ENCODE measurements around the gene KCNQ1. TPM values are rescaled to one million over a fixed set of nuclear protein-coding genes. Genes with fewer than 3 reads are reported as not detected.
A peak's percentile ranks its signal among the peaks of the same experiment; 100 is the strongest.

The KCNQ1 gene
- total RNA-seq, 4 donors from 2014 or later: 5.6 to 46.8 (median 24.6) TPM

GRCh38 chr11:2780850-2781407, 336.1 kb downstream of the KCNQ1 start:
- DNase-seq: peak; percentile 2
- WGBS, 2 donors (ENCODE audit: low coverage in 1 of 2): 74% methylated on average over 9 of the region's 9 CpGs; no CpG with 5 or more reads in 1 of the 2 donors
- Histone ChIP-seq H3K36me3 (no peaks in the 10 kb centered on the region), H3K27ac (no peak overlapping the region), H3K9me3 (no peaks in the 10 kb centered on the region), H3K27me3 (no peaks in the 10 kb centered on the region), H3K4me3 (no peak overlapping the region), H3K4me1 (peaks cover 16 to 34% (median 27%) of the 10 kb centered on the region in 4 donors)
- in situ Hi-C loops (cut with MboI; ENCODE audit: low pct_ligation_motif_present in 1 of 4, low pct_unique_long_range_greater_than_20kb in 1 of 4, low sequenced_read_pairs in 3 of 4) (no loop called here), intact Hi-C loops (cut with DNase I; ENCODE audit: low total_unique reads) (no loop called here)
- TF ChIP-seq POLR2AphosphoS5 (IDR thresholded peaks at IDR 0.05) (no peak), EP300 (IDR thresholded peaks at IDR 0.05; ENCODE audit: low read depth) (no peak), POLR2A (IDR thresholded peaks at IDR 0.05) (no peak)
- TF ChIP-seq, protein P1, sequence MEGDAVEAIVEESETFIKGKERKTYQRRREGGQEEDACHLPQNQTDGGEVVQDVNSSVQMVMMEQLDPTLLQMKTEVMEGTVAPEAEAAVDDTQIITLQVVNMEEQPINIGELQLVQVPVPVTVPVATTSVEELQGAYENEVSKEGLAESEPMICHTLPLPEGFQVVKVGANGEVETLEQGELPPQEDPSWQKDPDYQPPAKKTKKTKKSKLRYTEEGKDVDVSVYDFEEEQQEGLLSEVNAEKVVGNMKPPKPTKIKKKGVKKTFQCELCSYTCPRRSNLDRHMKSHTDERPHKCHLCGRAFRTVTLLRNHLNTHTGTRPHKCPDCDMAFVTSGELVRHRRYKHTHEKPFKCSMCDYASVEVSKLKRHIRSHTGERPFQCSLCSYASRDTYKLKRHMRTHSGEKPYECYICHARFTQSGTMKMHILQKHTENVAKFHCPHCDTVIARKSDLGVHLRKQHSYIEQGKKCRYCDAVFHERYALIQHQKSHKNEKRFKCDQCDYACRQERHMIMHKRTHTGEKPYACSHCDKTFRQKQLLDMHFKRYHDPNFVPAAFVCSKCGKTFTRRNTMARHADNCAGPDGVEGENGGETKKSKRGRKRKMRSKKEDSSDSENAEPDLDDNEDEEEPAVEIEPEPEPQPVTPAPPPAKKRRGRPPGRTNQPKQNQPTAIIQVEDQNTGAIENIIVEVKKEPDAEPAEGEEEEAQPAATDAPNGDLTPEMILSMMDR (IDR thresholded peaks at IDR 0.05): no peak

DNA sequence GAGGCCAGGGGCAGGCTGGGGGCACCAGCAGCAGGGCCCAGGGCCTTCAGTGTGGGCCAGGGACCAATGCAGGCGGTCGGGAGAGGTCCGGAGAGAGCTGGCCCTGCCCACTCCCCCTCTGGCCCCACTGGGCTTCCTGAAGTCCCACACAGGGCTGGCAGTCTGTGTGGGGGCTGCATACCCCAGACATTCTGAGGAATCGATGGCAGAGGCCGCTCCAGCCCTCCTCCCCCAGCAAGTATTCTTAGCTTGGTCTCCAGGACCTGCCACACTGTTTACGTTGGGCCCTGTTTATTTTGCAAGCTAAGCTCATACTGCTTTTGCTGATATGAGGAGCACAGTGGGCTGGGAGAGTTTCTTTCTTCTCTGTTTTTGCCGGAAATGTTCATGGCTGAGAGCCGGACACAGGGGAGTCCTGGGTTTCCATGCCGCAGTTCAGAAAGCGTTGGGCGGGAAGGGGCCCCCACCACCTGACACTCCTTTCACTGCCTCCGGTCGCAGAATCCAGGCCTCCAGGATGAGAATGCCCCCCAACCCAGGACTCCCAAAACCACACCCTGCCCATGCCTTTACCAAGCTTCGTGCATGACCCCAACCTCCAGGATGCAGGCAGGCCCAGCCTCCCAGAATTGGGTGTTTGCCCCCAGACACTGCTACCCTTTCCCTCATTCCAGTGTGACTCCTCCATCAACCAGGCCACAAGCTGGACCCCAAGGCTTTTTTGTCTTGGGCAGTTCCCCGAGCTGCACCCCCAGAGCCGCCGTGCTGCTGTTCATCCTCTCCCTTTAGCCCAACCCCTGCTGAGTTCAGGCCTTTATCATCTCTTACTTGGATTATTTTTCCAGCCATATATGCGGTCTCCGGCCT, 336.8 kb downstream of the KCNQ1 start:
- in situ Hi-C loops (cut with MboI; ENCODE audit: low pct_ligation_motif_present in 1 of 4, low pct_unique_long_range_greater_than_20kb in 1 of 4, low sequenced_read_pairs in 3 of 4) (no loop called here), intact Hi-C loops (cut with DNase I; ENCODE audit: low total_unique reads) (no loop called here)
- H3K4me1 ChIP-seq: peaks cover 16 to 34% (median 27%) of the 10 kb centered on the region in 4 donors
- no peak overlapping the region for H3K27ac ChIP-seq
- peak; percentile 7 for DNase-seq
- H3K27me3 ChIP-seq: no peaks in the 10 kb centered on the region
- TF ChIP-seq POLR2AphosphoS5 (IDR thresholded peaks at IDR 0.05) (no peak), POLR2A (IDR thresholded peaks at IDR 0.05) (no peak), EP300 (IDR thresholded peaks at IDR 0.05; ENCODE audit: low read depth) (no peak)
- TF ChIP-seq, protein P1 (IDR thresholded peaks at IDR 0.05): no peak
- 77 to 79% methylated on average over 8 to 17 of the region's 19 CpGs for WGBS, 2 donors (ENCODE audit: low coverage in 1 of 2)
- H3K9me3 ChIP-seq: no peaks in the 10 kb centered on the region
- H3K4me3 ChIP-seq: no peak overlapping the region
- no peaks in the 10 kb centered on the region for H3K36me3 ChIP-seq

DNA sequence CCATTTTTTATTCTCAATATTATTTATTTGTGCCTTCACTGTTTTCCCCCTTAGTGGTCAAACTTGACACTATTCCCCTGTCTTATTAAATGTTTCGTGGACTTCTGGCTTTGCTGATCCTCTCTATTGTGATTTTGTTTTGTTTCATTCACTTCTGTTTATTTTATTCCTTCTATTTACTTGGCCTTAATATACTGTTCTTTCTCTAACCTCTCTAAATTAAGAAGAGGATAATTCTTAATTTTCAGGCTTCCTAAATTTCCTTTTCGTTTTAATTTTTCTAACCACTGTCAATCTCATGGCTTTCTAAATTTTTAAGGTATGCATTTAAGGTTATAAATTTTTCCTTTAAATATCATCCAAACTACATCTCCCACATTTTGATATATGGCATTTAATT, 338.0 kb downstream of the KCNQ1 start:
- Histone ChIP-seq H3K4me1 (peaks cover 16 to 32% (median 23%) of the 10 kb centered on the region in 4 donors), H3K36me3 (no peaks in the 10 kb centered on the region), H3K9me3 (no peaks in the 10 kb centered on the region), H3K27ac (no peak overlapping the region), H3K4me3 (no peak overlapping the region), H3K27me3 (no peaks in the 10 kb centered on the region)
- intact Hi-C loops (cut with DNase I; ENCODE audit: low total_unique reads): no loop called here
- WGBS, 2 donors (ENCODE audit: low coverage in 1 of 2): 85 to 87% methylated on average over 2 of the region's 2 CpGs
- no peak for TF ChIP-seq POLR2A (IDR thresholded peaks at IDR 0.05)
- DNase-seq: no peak
- in situ Hi-C loops (cut with MboI; ENCODE audit: low pct_ligation_motif_present in 1 of 4, low pct_unique_long_range_greater_than_20kb in 1 of 4, low sequenced_read_pairs in 3 of 4): no loop called here

GRCh38 chr11:2783536-2784082, 338.8 kb downstream of the KCNQ1 start:
- no peak overlapping the region for H3K27ac ChIP-seq
- DNase-seq: no peak
- H3K27me3 ChIP-seq: no peaks in the 10 kb centered on the region
- intact Hi-C loops (cut with DNase I; ENCODE audit: low total_unique reads) (no loop called here), in situ Hi-C loops (cut with MboI; ENCODE audit: low pct_ligation_motif_present in 1 of 4, low pct_unique_long_range_greater_than_20kb in 1 of 4, low sequenced_read_pairs in 3 of 4) (no loop called here)
- H3K4me1 ChIP-seq: peaks cover 8 to 23% (median 15%) of the 10 kb centered on the region in 4 donors
- no peak for TF ChIP-seq POLR2AphosphoS5 (IDR thresholded peaks at IDR 0.05)
- no peak for TF ChIP-seq POLR2A (IDR thresholded peaks at IDR 0.05)
- TF ChIP-seq, protein P1 (IDR thresholded peaks at IDR 0.05): no peak
- TF ChIP-seq EP300 (IDR thresholded peaks at IDR 0.05; ENCODE audit: low read depth): no peak
- no peaks in the 10 kb centered on the region for H3K9me3 ChIP-seq
- H3K36me3 ChIP-seq: no peaks in the 10 kb centered on the region
- H3K4me3 ChIP-seq: no peak overlapping the region
